LNCAP (cell line): Measurements from ENCODE around the gene WHRN.

Experiments
- TF ChIP-seq, protein P1 (sequence below): fragments of 450-650 bp; IDR thresholded peaks from 2 replicates; pipeline ENCODE4 v1.5.1; 2017; ENCODE audit warnings: mild to moderate bottlenecking

WHRN gene

DNA sequence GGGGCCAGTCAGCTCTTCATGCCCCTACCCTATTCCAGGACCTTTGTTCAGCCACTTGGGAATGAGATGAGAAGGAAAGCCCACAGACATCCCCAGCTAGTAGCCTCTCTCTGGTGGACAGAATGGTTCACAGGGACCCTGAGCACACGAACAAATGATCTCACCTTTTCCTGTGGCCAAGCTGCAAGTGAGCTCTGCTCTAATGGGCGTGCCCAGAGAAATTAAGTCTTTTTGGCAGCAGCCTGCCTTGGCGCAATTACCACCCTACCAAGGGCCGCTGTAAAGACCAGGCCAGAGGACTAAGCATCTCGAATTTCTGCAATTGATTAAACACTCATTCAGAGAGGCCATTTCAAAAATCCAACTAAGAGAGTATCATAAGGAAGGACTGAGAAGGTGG, 56.0 kb downstream of the WHRN start:
- TF ChIP-seq, protein P1, sequence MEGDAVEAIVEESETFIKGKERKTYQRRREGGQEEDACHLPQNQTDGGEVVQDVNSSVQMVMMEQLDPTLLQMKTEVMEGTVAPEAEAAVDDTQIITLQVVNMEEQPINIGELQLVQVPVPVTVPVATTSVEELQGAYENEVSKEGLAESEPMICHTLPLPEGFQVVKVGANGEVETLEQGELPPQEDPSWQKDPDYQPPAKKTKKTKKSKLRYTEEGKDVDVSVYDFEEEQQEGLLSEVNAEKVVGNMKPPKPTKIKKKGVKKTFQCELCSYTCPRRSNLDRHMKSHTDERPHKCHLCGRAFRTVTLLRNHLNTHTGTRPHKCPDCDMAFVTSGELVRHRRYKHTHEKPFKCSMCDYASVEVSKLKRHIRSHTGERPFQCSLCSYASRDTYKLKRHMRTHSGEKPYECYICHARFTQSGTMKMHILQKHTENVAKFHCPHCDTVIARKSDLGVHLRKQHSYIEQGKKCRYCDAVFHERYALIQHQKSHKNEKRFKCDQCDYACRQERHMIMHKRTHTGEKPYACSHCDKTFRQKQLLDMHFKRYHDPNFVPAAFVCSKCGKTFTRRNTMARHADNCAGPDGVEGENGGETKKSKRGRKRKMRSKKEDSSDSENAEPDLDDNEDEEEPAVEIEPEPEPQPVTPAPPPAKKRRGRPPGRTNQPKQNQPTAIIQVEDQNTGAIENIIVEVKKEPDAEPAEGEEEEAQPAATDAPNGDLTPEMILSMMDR, result no peak

DNA sequence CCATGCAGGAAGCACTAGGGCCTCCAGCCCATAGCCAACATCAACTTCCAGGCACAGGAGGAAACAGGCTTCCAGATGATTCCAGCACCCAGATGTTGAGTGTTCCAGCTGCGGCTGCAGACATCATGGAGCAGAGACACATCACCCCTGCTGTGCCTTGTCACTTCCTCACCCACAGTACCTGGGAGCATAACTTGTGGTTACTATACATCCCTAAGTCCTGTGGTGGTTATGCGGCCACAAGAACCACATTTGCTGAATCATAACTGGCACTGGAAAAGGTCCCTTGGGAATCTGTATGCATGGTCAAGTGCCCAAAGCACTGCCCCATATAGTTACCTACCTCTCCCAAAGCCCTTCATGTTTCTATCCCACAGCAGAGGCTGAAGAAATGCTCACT, 56.6 kb downstream of the WHRN start:
- TF ChIP-seq, protein P1, result no peak

DNA sequence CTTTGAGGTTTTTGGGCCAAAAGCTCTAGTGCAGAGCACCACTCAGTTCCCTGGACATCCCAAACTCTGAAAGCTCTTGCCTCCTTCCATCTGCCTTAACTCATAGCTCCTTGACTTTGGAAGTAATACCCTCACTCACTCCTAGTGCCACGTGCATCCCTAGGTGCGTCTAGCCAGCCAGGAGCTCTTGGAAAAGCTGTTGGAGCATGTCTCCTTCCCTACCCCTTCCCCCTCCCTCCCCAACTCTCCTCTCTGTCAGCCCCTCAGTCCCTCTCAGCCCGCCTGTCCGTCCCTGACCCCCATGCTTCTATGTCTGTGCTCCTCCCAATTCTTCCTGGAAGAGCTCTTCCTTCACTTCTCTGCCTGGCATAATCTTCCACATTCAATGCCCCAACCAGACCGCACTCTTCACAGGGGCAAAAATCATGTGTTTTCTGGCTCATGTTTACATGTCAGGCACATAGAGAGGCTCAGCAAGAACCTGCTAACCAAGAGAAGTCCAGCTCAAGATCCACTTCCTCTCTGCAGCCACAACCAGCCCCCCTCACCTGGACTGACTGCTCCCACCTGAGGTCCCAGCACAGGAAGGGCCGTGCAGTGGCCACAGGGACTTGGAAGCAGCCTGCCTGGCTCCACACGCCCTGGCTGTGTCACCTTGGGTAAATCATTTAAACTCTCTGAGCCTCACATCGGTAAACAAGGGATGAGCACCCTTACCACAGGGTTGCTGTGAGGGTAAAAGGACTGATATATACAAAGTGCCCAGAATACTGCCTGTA, 58.4 kb downstream of the WHRN start:
- TF ChIP-seq, protein P1, result no peak

DNA sequence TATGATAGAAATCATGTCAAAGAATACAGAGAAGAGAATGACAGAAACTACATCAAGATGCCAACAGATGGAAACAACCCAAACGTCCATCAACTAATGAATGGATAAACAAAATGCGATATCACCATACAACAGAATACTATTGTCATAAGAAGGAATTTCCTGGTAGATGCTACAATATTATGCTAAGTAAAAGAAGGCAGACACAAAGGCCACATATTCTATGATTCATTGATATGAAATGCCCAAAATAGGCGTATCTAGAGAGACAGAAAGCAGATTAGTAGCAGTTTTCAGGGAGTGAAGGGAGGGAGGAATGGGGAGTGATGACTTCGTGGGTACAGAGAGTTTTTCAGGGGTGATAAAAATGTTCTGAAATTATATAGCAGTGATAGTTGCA, 59.2 kb downstream of the WHRN start:
- TF ChIP-seq, protein P1, result no peak

DNA sequence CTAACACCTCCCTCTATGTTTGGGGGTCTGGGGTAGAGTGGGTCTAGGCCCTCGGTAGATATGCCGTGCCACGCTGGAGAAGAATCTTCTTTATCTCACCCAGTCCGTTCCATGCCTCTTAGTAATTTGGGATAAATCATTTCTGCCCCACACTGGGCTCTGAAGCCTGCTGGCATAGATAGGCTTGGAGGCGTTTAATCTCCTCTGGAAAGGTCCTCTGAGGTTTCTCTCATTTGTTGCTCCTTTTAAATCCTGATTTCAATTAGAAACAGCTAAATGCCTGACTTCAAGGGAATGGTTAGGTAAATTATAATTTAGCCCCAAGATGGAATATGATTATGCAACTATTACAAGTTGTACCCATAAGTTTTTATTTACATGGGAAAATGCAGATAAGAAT, 59.7 kb downstream of the WHRN start:
- TF ChIP-seq, protein P1, result no peak

DNA sequence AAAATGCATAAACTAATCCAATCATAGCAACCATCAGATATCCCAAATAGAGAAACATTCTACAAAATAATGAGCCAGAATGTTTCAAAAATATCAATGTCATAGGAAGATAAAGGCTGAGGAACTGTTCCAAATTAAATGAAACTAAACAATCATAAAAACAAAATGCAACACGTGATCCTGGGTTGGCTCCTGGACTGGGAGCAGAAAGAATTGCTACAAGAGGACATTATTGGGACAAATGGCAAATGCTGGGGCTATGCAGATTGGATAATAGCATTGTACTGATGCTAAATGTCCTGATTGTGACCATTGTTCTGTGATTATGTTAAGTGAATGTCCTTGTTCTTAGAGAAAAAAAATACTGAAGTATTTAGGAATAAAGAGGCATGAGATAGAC, 63.3 kb downstream of the WHRN start:
- TF ChIP-seq, protein P1, result no peak

DNA sequence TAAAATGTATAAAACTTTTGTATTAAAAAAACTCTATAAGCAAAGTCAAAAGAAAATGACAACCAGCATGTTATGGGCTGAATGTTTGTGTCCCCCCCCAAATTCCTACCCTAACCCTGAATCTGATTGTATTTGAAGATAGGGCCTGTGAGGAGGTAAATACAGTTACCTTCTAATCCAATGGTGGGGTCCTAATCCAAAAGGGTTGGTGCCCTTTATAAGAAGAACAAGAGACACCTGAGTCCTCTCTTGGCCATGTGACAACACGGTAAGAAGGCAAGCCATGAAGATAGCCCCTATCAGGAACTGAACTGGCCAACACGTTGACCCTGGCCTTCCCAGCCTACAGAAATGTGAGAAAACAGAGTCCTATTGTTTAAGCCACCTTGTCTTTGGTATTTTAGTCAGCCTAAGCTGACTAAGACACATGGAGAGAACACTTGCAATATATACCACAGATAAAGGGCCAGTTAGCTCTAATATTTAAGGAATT, 67.8 kb downstream of the WHRN start:
- TF ChIP-seq, protein P1, result no peak
